GM19193 (cell line): ENCODE data around the gene CDH12.

Source experiments
- POLR2A ChIP-seq: IDR thresholded peaks from 4 replicates; pipeline ENCODE4 v1.6.1; 2011; ENCODE audit not compliant: insufficient read depth, insufficient read length; ENCODE audit errors: extremely low read depth

Gene CDH12

GRCh38 chr5:22109315-22109714 lies 743.8 kb downstream of the CDH12 start:
- no peak for TF ChIP-seq POLR2A

GRCh38 chr5:22108545-22108944 lies 744.6 kb downstream of the CDH12 start:
- TF ChIP-seq POLR2A, result no peak

- TF ChIP-seq POLR2A, result no peak
Observed at GRCh38 chr5:22102823-22103359, 750.3 kb downstream of the CDH12 start.

- TF ChIP-seq POLR2A, result no peak
Observed at GRCh38 chr5:22088517-22088916, 764.6 kb downstream of the CDH12 start.

- no peak for TF ChIP-seq POLR2A
Observed at GRCh38 chr5:22079566-22079965, 773.6 kb downstream of the CDH12 start.

- TF ChIP-seq POLR2A, result no peak
Observed at GRCh38 chr5:22079002-22079401, 774.1 kb downstream of the CDH12 start.

GRCh38 chr5:22076586-22076985 lies 776.6 kb downstream of the CDH12 start:
- TF ChIP-seq POLR2A, result no peak

- TF ChIP-seq POLR2A, result no peak
Observed at GRCh38 chr5:22070186-22070728, 782.9 kb downstream of the CDH12 start.

GRCh38 chr5:22063717-22064116 lies 789.4 kb downstream of the CDH12 start:
- no peak for TF ChIP-seq POLR2A

- TF ChIP-seq POLR2A, result no peak
Observed at GRCh38 chr5:22058620-22059019, 794.5 kb downstream of the CDH12 start.

- TF ChIP-seq POLR2A, result no peak
Observed at GRCh38 chr5:22057012-22057411, 796.1 kb downstream of the CDH12 start.

- no peak for TF ChIP-seq POLR2A
Observed at GRCh38 chr5:22056601-22057000, 796.5 kb downstream of the CDH12 start.

- no peak for TF ChIP-seq POLR2A
Observed at GRCh38 chr5:22053195-22053594, 799.9 kb downstream of the CDH12 start.

GRCh38 chr5:22051881-22052280 lies 801.3 kb downstream of the CDH12 start:
- no peak for TF ChIP-seq POLR2A

- TF ChIP-seq POLR2A, result no peak
Observed at GRCh38 chr5:22050931-22051330, 802.2 kb downstream of the CDH12 start.

GRCh38 chr5:22044229-22044628 lies 808.9 kb downstream of the CDH12 start:
- TF ChIP-seq POLR2A, result no peak

- TF ChIP-seq POLR2A, result no peak
Observed at GRCh38 chr5:22036061-22036460, 817.1 kb downstream of the CDH12 start.
